Mesenchymal stem cell (in vitro differentiated cells and primary cell): ENCODE data around the gene FUT3.

ENCODE experiments used
- DNase-seq: peaks from one replicate; pipeline ENCODE4 v3.0.0-alpha.2; 2013
- H2AFZ ChIP-seq: one replicate; pipeline ENCODE4 v1.6.1; 2013; ENCODE audit warnings: low read depth, mild to moderate bottlenecking, control low read depth, inconsistent platforms, low read length, moderate library complexity
- H2AK5ac ChIP-seq: 2 replicates; pipeline ENCODE4 v1.6.1; 2013; ENCODE audit warnings: low read length, moderate library complexity, mild to moderate bottlenecking, inconsistent platforms; ENCODE audit not compliant: severe bottlenecking
- H2BK120ac ChIP-seq: one replicate; pipeline ENCODE4 v1.6.1; 2013; ENCODE audit warnings: low read depth, mild to moderate bottlenecking, inconsistent platforms, low read length, moderate library complexity
- H2BK12ac ChIP-seq, 2 experiments: one replicate each; pipeline ENCODE4 v1.6.1; 2013; ENCODE audit warnings: inconsistent platforms in 2 of 2, low read length in 2 of 2, mild to moderate bottlenecking in 2 of 2, moderate library complexity in 2 of 2, control low read depth in 1 of 2
- H2BK15ac ChIP-seq: one replicate; pipeline ENCODE4 v1.6.1; 2013; ENCODE audit warnings: mild to moderate bottlenecking, low read depth, inconsistent platforms; ENCODE audit not compliant: poor library complexity, severe bottlenecking
- H2BK5ac ChIP-seq: 2 replicates; pipeline ENCODE4 v1.6.1; 2013; ENCODE audit warnings: low read depth, mild to moderate bottlenecking, low read length, control low read depth, inconsistent platforms; ENCODE audit not compliant: poor library complexity, severe bottlenecking
- H3K14ac ChIP-seq, 2 experiments: one replicate each; pipeline ENCODE4 v1.6.1; 2013; ENCODE audit warnings: inconsistent platforms in 2 of 2, low read length in 2 of 2, control low read depth in 1 of 2, mild to moderate bottlenecking in 1 of 2, moderate library complexity in 1 of 2
- H3K18ac ChIP-seq, 2 experiments: one replicate each; pipeline ENCODE4 v1.6.1; 2013; ENCODE audit warnings: inconsistent platforms in 2 of 2, low read length in 2 of 2, control low read depth in 1 of 2, low read depth in 1 of 2, mild to moderate bottlenecking in 1 of 2
- H3K23ac ChIP-seq, 2 experiments: one replicate each; pipeline ENCODE4 v1.6.1; 2013; ENCODE audit warnings: inconsistent platforms in 2 of 2, low read length in 2 of 2, mild to moderate bottlenecking in 2 of 2, moderate library complexity in 2 of 2, control low read depth in 1 of 2
- H3K27ac ChIP-seq: 2 replicates; pipeline ENCODE4 v1.5.1; 2013; ENCODE audit warnings: mild to moderate bottlenecking, moderate library complexity, low read length, control low read depth, inconsistent platforms; ENCODE audit not compliant: poor library complexity, severe bottlenecking
- H3K27me3 ChIP-seq, 2 experiments: 2 replicates each; pipeline versions ENCODE4 v1.6.1 to v1.7.0; 2013; ENCODE audit warnings: low read length in 2 of 2, mild to moderate bottlenecking in 2 of 2, moderate library complexity in 2 of 2, control low read depth in 1 of 2, inconsistent platforms in 1 of 2; ENCODE audit not compliant: control insufficient read depth in 1 of 2, insufficient read depth in 1 of 2
- H3K36me3 ChIP-seq, 2 experiments: 2 replicates each; pipeline versions ENCODE4 v1.6.1 to v1.7.0; 2013; ENCODE audit warnings: low read length in 2 of 2, control low read depth in 1 of 2, inconsistent platforms in 1 of 2, low read depth in 1 of 2, mild to moderate bottlenecking in 1 of 2; ENCODE audit not compliant: insufficient read depth in 2 of 2, control insufficient read depth in 1 of 2
- H3K4ac ChIP-seq, 2 experiments: one replicate each; pipeline ENCODE4 v1.6.1; 2013; ENCODE audit warnings: inconsistent platforms in 2 of 2, low read length in 2 of 2, mild to moderate bottlenecking in 2 of 2, moderate library complexity in 2 of 2, control low read depth in 1 of 2, low read depth in 1 of 2
- H3K4me1 ChIP-seq: 2 replicates; pipeline ENCODE4 v1.6.1; 2013; ENCODE audit warnings: low read depth, low read length, control low read depth; ENCODE audit not compliant: control insufficient read depth, insufficient read depth
- H3K4me2 ChIP-seq: 2 replicates; pipeline ENCODE4 v1.6.1; 2013; ENCODE audit warnings: low read length, mild to moderate bottlenecking, inconsistent platforms; ENCODE audit not compliant: poor library complexity, severe bottlenecking
- H3K4me3 ChIP-seq, 2 experiments: 2 replicates each; pipeline versions ENCODE4 v1.5.1 to v1.7.0; 2013; ENCODE audit warnings: low read length in 2 of 2, mild to moderate bottlenecking in 2 of 2, control low read depth in 1 of 2, low read depth in 1 of 2; ENCODE audit not compliant: insufficient read depth in 1 of 2
- H3K79me1 ChIP-seq: replicated peaks from 2 replicates; pipeline ENCODE4 v1.6.1; 2013; ENCODE audit warnings: mild to moderate bottlenecking, control low read depth, low read length, inconsistent platforms; ENCODE audit not compliant: poor library complexity, severe bottlenecking
- H3K9ac ChIP-seq: 2 replicates; pipeline ENCODE4 v1.7.0; 2013; ENCODE audit warnings: mild to moderate bottlenecking, low read length, moderate library complexity
- H3K9me3 ChIP-seq: 2 replicates; pipeline ENCODE4 v1.7.0; 2013; ENCODE audit warnings: mild to moderate bottlenecking, low read length; ENCODE audit not compliant: control insufficient read depth
- H4K8ac ChIP-seq: one replicate; pipeline ENCODE4 v1.6.1; 2013; ENCODE audit warnings: inconsistent platforms, mild to moderate bottlenecking, low read length, moderate library complexity
- H4K91ac ChIP-seq: one replicate; pipeline ENCODE4 v1.6.1; 2013; ENCODE audit warnings: mild to moderate bottlenecking, low read length, inconsistent platforms
- WGBS: methylation state at CpG from one replicate; pipeline ENCODE4 v1.1.7; 2013; ENCODE audit warnings: mixed read lengths; 5-methylcytosine and 5-hydroxymethylcytosine counted together

FUT3 gene

DNA sequence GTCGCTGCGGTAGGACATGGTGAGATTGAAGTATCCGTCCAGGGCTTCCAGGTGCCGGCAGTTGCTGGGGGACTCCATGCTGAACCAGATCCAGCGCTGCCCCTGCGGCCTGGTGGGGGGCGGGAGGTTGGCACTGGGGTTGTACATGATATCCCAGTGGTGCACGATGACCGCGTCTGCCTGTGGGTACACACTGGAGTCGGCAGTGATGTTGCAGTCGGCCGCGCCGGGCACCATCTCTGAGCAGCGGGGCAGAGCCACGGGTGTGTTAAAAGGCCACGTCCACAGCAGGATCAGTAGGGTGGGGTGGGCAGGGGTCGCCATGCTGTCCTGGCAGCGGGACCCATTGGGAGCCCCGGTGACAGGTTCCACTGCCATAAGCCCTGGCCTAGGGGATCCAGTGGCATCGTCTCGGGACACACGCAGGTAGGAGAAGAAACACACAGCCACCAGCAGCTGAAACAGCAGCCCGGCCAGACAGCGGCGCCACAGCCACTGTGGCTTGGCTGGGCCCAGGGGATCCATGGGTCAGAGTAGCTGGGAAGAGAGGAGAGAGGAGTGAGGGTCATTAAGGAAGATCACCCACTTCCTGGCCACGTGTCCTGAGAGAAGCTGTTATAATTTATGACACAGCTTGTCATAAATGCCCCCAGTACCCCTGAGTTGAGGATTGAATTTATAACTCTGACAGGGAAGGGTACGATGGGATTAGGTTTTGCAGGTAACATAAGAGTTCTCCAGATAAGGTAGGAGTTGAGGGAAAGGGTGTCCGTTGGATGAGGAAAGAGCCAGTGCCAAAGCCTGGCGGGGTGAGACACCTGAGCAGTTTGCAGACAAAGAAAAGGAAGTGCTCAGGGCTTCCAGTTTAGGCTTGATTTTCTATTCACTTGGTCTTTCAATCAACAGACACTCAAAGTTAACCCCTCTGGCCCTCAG is 16.2 kb upstream of the FUT3 start:
- Histone ChIP-seq H3K9me3 (no peaks in the 10 kb centered on the region), H3K27ac (no peak overlapping the region), H2AK5ac (no peak overlapping the region), H3K9ac (no peak overlapping the region), H3K14ac (peak overlapping the region in 1 of 2 experiments; percentile 12), H4K8ac (no peak overlapping the region), H3K4me2 (no peak overlapping the region), H3K79me1 (no peaks in the 10 kb centered on the region), H3K4ac (peak overlapping the region in 1 of 2 experiments; percentile 19), H2AFZ (no peak overlapping the region), H3K4me3 (no peak overlapping the region), H2BK120ac (no peak overlapping the region), H2BK15ac (peak overlapping the region; percentile 44), H3K18ac (no peak overlapping the region), H3K36me3 (no peaks in the 10 kb centered on the region), H3K4me1 (no peaks in the 10 kb centered on the region), H2BK5ac (no peak overlapping the region), H3K23ac (no peak overlapping the region), H4K91ac (no peak overlapping the region), H3K27me3 (peaks cover 0 to 37% of the 10 kb centered on the region in 2 experiments), H2BK12ac (no peak overlapping the region)
- WGBS, result 87% methylated on average over 29 of the region's 31 CpGs
- DNase-seq, result no peak

DNA sequence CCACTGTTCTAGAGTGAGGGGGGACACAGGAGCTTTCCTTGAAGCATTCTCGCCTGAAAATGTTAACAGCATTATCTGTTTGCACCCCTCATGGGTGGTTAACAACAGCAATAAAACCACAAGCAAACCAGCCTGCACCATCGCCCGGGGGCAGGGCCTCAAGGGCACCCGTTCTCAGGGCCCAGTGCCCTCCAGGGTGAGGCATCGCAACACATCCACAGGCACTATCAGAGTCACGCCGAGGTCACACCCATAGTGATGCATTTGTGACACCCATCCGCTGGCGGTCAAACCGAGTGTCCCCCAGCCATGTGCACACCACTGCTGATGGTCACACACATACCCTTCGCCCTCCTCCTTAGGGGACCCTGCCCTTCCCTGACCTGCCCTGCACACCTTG is 14.5 kb upstream of the FUT3 start:
- no peaks in the 10 kb centered on the region for H3K36me3 ChIP-seq
- H3K9ac ChIP-seq, result no peak overlapping the region
- H3K14ac ChIP-seq, result peak overlapping the region in 1 of 2 experiments; percentile 6
- H2BK5ac ChIP-seq, result no peak overlapping the region
- no peak for DNase-seq
- H3K23ac ChIP-seq, result no peak overlapping the region
- no peak overlapping the region for H3K4me2 ChIP-seq
- WGBS, result 89% methylated on average over 11 of the region's 11 CpGs
- H2BK15ac ChIP-seq, result no peak overlapping the region
- no peak overlapping the region for H3K27ac ChIP-seq
- H3K4me1 ChIP-seq, result peaks cover 7% of the 10 kb centered on the region
- no peak overlapping the region for H2AFZ ChIP-seq
- H3K18ac ChIP-seq, result no peak overlapping the region
- H3K4me3 ChIP-seq, result no peak overlapping the region
- peaks cover 0 to 41% of the 10 kb centered on the region in 2 experiments for H3K27me3 ChIP-seq
- H2BK120ac ChIP-seq, result no peak overlapping the region
- H4K8ac ChIP-seq, result no peak overlapping the region
- no peaks in the 10 kb centered on the region for H3K79me1 ChIP-seq
- H2AK5ac ChIP-seq, result no peak overlapping the region
- no peak overlapping the region for H4K91ac ChIP-seq
- no peak overlapping the region for H2BK12ac ChIP-seq
- no peaks in the 10 kb centered on the region for H3K9me3 ChIP-seq
- no peak overlapping the region for H3K4ac ChIP-seq

DNA sequence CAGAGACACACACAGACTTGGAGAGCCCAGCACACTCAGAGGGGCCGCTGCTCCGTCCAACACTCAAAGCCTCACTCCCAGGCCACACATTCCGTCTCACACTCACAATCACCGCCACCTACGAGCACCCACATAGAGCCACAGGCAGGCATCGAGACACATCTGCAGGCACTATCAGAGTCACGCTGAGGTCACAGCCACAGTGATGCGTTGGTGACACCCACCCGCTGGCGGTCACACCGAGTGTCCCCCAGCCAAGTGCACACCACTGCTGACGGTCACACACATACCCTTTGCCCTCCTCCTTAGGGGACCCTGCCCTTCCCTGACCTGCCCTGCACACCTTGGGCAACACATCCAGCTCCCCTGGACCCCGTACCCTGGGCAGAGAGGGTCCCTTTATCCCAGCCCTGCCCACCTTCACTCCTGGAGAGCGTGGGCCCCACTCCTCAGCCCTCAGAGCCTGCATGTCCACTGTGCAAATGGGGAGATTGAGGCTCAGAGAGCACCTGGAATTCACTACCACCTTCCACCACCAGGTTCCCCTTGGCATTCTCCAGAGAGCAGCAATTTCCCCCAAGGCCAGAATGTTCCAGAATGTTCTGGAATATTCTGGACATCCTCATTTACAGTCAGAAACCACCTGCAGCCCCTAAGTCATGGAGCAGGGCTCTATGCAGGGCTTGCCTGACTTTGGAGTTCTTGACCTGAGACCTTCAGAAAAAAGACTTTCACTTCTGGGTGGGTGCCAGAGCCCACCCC is 13.7 kb upstream of the FUT3 start:
- no peak overlapping the region for H3K4me3 ChIP-seq
- H2BK15ac ChIP-seq, result no peak overlapping the region
- no peak overlapping the region for H3K4ac ChIP-seq
- H4K91ac ChIP-seq, result no peak overlapping the region
- H2AFZ ChIP-seq, result no peak overlapping the region
- no peaks in the 10 kb centered on the region for H3K36me3 ChIP-seq
- WGBS, result 86% methylated on average over 14 of the region's 14 CpGs
- H2AK5ac ChIP-seq, result no peak overlapping the region
- H2BK5ac ChIP-seq, result no peak overlapping the region
- H3K4me1 ChIP-seq, result peaks cover 7% of the 10 kb centered on the region
- no peaks in the 10 kb centered on the region for H3K79me1 ChIP-seq
- H4K8ac ChIP-seq, result no peak overlapping the region
- H2BK12ac ChIP-seq, result no peak overlapping the region
- DNase-seq, result no peak
- no peak overlapping the region for H3K4me2 ChIP-seq
- no peak overlapping the region for H3K23ac ChIP-seq
- H3K18ac ChIP-seq, result no peak overlapping the region
- no peak overlapping the region for H3K27ac ChIP-seq
- H2BK120ac ChIP-seq, result no peak overlapping the region
- no peaks in the 10 kb centered on the region for H3K9me3 ChIP-seq
- H3K9ac ChIP-seq, result no peak overlapping the region
- H3K27me3 ChIP-seq, result peaks cover 0 to 42% of the 10 kb centered on the region in 2 experiments
- H3K14ac ChIP-seq, result peak overlapping the region in 1 of 2 experiments; percentile 30
